HG02798 (cell line): ENCODE measurements around the gene RBM46.
"Not testable (repeated sequence)": the region's sequence is repeated elsewhere in the genome, so short reads cannot be mapped to it uniquely, and the experiment has no call there.

ENCODE experiments used
- ATAC-seq: cut with Tn5 transposase; IDR thresholded peaks from one replicate; pipeline ENCODE4 v1.9.1; 2021; ENCODE audit warnings: mild to moderate bottlenecking; ENCODE audit not compliant: unreplicated experiment, poor library complexity

The RBM46 gene

DNA sequence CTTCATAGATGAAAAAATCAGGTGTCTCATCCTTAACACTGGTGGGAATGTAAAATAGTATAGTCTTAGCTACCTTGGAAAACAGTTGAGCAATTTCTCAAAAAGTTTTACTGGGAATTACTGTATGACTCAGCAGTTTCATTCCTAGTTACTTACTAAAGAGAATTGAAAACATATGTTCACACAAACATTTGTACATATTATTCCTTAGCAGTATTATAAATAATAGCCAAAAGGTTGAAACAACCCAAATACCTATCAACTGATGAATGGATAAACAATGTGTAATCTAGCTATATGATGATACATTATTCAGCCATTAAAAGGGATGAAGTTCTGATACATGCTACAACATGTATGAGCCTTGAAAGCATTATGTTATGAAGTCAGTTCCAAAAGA, 41.7 kb downstream of the RBM46 start:
- ATAC-seq, result no peak

GRCh38 chr4:154836030-154836429, 55.0 kb downstream of the RBM46 start:
- ATAC-seq, result no peak

DNA sequence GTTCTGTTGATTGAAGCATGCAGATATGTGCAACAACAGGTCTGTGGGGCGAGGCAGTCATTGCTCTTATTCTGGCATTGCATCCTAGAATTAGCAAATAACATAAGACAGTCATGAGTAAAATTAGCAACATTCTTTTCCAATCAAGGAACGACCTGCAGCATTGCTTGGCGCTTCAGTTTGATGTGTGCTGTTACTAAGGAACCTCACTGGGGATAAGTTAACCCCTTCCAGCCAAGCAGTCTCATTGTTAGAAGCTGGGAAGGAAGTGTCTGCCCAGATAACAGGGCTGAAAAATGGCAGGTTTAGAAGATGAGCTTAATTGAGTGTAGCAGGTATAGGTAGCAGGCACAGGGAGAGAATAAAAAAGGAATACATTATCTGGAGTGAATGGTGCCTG, 55.4 kb downstream of the RBM46 start:
- no peak for ATAC-seq

- ATAC-seq, result no peak
These were observed 57.1 kb downstream of the RBM46 start for GRCh38 chr4:154838155-154838554.

DNA sequence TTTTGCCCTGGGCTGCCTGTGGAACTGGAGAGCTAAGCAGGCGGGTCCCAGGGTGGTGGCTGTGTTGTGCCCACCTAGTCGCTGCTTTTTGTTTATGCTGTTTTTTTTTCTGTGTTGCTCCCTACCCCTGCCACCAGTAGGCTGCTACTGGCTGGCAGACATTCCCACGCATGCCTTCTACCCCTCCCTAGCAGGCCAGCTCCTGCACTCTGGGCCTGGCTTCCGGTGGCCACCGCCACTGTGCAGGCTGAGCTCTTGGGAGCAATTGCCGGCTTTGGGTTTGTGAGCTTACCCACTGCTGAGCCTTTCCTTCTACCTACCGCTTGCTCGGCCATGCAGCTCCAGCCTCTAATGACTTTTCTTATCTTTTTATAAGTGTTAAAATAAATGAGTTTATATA, 57.6 kb downstream of the RBM46 start:
- ATAC-seq, result no peak

DNA sequence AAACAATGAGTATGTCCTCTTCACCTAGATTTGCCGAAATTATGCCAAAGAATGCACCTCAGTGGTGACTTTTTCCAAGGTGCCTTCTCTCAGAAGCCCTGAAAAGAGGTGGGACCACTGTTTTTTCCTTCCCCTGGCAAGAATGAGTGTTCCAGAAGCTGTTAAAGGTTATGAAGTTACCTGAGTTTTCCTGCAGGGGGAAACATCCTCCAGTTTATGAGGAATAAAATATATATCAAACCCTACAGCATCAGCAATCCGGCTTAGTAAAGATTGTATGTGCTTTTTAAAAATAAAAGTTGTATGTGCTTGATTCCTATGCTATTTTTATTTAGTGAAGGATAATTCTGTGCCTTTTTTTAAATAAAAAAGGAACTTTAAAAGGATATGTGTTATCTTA, 73.3 kb downstream of the RBM46 start:
- ATAC-seq, result no peak

DNA sequence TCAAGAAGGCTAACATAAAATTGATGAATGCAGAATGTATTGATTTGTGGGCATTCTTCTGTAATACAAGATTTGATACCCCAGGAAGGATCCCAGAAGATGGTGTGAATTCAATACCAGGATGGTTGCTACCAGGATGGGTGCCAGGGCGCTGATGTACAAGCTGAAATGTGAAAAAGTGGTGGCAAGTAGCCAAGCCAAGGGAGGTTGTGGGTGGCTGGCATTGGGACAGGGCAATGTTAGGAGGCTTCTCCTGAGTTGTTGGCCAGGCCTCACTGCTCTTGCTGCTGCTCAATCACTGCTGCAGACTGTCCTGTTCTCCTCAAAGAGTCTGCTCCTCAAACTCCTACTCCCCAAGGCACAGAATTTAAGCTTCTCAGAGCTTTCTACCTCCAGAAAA, 77.1 kb downstream of the RBM46 start:
- ATAC-seq, result no peak

DNA sequence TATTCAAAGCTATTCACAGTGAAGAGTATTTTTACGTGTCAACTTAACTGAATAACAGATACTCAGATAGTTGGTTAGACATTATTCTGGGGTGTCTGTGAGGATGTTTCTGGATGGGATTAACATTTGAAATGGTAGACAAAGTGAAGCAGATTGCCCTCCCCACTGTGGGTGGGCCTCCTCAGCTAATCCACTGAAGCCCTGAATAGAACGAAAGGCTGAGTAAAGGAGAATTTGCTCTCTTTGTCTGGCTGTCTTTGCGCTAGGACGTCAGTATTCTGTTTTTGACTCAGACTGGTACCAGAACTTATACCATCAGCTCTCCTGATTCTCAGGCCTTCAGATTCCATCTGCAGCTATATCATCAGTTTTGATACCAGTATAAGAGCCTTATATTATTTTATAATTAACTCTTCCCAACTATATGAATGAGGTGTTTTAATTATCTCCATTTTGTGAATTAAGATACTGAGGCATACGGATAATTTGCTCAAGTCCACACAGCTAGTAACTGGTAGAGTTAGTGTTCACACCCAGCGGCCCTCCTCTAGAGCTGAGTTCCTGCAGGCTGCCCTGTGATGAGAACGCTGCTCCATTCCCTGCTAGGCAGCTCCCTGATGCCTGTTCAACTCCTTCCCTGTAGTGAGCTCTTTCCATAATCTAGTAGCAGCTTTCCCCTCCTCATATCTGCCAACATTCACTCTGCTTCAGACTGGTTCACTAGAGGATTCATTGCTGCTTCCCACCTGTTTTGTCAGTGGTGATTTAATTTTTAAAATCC, 87.5 kb downstream of the RBM46 start:
- ATAC-seq, result no peak

GRCh38 chr4:154869301-154869700, 88.2 kb downstream of the RBM46 start:
- no peak for ATAC-seq

DNA sequence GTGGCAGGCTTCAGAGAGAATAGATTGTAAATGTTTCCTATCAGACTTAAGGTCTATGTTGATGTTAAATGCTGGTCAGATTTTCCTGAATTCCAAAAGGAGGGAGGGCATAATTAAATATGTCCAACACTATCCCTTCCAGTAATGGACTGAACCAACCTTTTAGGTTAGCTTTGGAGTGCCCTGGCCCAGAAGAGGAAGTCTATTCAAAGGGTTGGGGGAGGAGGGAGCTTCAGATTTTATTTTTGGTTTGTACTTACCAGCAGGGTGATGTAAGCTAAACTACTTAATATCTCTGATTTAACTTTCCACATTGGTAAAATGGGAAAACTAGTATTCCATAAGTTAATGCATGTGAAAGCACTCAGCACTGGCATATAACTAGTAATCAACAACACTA, 91.1 kb downstream of the RBM46 start:
- ATAC-seq, result no peak

DNA sequence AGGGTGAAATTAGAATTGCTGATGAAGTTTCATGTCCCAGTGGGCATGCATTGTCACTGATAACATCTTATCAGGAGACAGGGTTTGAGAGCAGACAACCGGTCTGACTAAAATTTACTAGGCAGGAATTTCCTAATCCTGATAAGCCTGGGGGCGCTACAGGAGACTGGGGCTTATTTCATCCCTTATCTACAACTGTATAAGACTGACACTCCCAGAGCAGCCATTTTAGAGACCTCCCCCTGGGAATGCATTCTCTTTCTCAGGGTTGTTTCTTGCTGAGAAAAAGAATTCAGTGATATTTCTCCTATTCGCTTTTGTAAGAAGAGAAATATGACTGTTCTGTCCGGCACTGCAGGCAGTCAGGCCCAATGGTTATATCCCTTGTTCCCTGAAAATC, 93.0 kb downstream of the RBM46 start:
- ATAC-seq, result not testable (repeated sequence)

DNA sequence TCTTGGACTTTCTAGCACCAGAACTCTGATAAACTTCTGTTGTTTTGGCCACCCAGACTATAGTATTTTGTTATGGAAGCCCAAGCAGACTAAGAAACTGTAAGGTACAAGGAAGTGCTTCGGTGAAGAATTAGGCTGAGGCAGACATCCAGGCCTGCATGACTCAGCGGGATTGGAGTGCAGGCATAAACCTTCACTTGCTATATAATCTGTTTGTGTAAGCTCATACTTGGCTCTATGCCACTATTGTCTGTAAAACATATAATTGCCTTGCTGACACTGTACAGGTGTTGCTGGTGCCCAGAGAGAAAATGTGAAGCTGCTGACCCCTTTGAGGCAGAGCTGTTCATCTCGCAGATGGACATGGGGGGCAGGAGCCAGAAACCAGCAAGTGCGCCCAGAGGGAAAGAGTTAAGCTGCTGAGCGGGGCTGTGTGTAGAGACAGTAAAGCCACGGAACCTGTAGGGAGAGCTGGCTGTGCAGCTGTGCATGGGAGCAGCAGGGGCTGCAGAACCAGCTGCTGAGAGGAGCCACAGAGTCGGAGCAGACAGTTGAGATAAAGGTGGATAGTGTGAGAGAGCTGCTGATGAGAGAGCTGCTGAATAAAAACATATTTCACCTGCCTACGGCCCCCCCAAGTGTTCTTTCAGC, 96.2 kb downstream of the RBM46 start:
- ATAC-seq, result no peak
